Endodermal cell (in vitro differentiated cells): ENCODE results near the gene REV3L. TPM values are rescaled to one million over a fixed set of nuclear protein-coding genes. Genes with fewer than 3 reads are reported as not detected.

Experiments
- DNase-seq: peaks from one replicate; pipeline ENCODE4 v3.0.0-alpha.2; 2017
- H3K27ac ChIP-seq: 2 replicates; pipeline ENCODE4 v1.5.1; 2013; ENCODE audit warnings: mild to moderate bottlenecking, low read depth, low read length, moderate library complexity
- H3K27me3 ChIP-seq: 2 replicates; pipeline ENCODE4 v1.6.1; 2013; ENCODE audit warnings: mild to moderate bottlenecking, low read length, moderate library complexity; ENCODE audit not compliant: insufficient read depth, control insufficient read depth, poor library complexity, severe bottlenecking
- H3K36me3 ChIP-seq: 2 replicates; pipeline ENCODE4 v1.7.0; 2013; ENCODE audit warnings: mild to moderate bottlenecking, low read length, moderate library complexity; ENCODE audit not compliant: control insufficient read depth, insufficient read depth
- H3K4me1 ChIP-seq: one replicate; pipeline ENCODE4 v1.7.0; 2013; ENCODE audit warnings: low read length; ENCODE audit not compliant: control insufficient read depth, insufficient read depth
- H3K4me3 ChIP-seq: 2 replicates; pipeline ENCODE4 v1.5.1; 2013; ENCODE audit warnings: mild to moderate bottlenecking, low read length, moderate library complexity
- H3K9ac ChIP-seq: 2 replicates; pipeline ENCODE4 v1.6.1; 2013; ENCODE audit warnings: mild to moderate bottlenecking, low read length, moderate library complexity; ENCODE audit not compliant: poor library complexity, severe bottlenecking; ENCODE audit errors: extremely low read depth
- H3K9me3 ChIP-seq: 2 replicates; pipeline ENCODE4 v1.6.1; 2013; ENCODE audit warnings: mild to moderate bottlenecking, low read length, moderate library complexity; ENCODE audit not compliant: control insufficient read depth
- H3K27ac Mint-ChIP-seq: 2 replicates; pipeline ENCODE4 v1.8.0; 2020; ENCODE audit warnings: mixed read lengths
- H3K27me3 Mint-ChIP-seq: 2 replicates; pipeline ENCODE4 v1.8.0; 2021; ENCODE audit warnings: mild to moderate bottlenecking, mixed read lengths; ENCODE audit not compliant: insufficient read depth
- H3K36me3 Mint-ChIP-seq: 2 replicates; pipeline ENCODE4 v1.8.0; 2020; ENCODE audit warnings: low read depth, mixed read lengths
- H3K4me1 Mint-ChIP-seq: 2 replicates; pipeline ENCODE4 v1.8.0; 2020; ENCODE audit warnings: mixed read lengths
- H3K4me3 Mint-ChIP-seq: 2 replicates; pipeline ENCODE4 v1.8.0; 2020; ENCODE audit warnings: mild to moderate bottlenecking, moderate library complexity, mixed read lengths
- H3K9me3 Mint-ChIP-seq: 2 replicates; pipeline ENCODE4 v1.8.0; 2020; ENCODE audit warnings: mild to moderate bottlenecking, mixed read lengths
- WGBS, 2 experiments: methylation state at CpG; one replicate each; pipeline versions ENCODE4 v1.1.5 to v1.1.7; 2013; ENCODE audit warnings: missing lambda C conversion rate in 2 of 2, mixed read lengths in 1 of 2; ENCODE audit not compliant: insufficient coverage in 1 of 2, insufficient read length in 1 of 2; 5-methylcytosine and 5-hydroxymethylcytosine counted together
- total RNA-seq, 2 donors: library from RNA; stranded (reverse); fragmentation: NEBNext Ultra II Directional in 1 of 2; extraction: Animal tissue kit (Norgen Biotek cat#: 25700) in 1 of 2; gene quantifications; 2 replicates in 1 of 2; 3 replicates in 1 of 2; pipeline ENCODE4 v1.2.1, GENCODE V29; 2021
- TF ChIP-seq, protein P1 (sequence below): fragments of 200-600 bp; sonication (generic); conservative IDR thresholded peaks from 2 replicates; pipeline ENCODE4 v1.5.0; 2021; ENCODE audit warnings: antibody characterized with exemption, mild to moderate bottlenecking

REV3L gene
- total RNA-seq, 2 donors from 2014 or later: 19.2 to 28.1 TPM

DNA sequence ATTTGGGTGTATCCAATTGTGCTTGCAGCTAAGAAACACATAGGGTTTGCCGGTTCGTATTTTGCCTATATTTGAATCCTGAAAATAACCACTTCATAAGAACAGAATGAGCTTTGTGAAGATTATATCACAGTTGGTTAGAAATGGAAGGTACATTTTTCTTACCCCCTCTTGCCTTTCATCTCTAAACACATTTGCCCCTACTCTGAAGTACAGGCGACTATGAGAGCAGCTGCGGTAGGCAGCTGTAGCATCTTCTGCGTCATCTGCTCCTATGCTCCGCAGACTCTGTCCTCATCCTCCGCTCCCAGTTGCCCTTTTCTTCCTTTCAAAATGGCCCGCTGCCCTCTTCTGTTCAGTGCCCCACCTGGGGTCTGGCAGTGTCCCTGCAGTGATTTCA is 47.6 kb upstream of the REV3L start:
- Histone ChIP-seq H3K27me3 (no peaks in the 10 kb centered on the region), H3K9me3 (no peaks in the 10 kb centered on the region), H3K9ac (no peak overlapping the region), H3K27ac (no peak overlapping the region), H3K4me1 (no peaks in the 10 kb centered on the region), H3K36me3 (no peaks in the 10 kb centered on the region), H3K4me3 (no peak overlapping the region)
- Mint-ChIP-seq H3K4me1 (peaks cover 17% of the 10 kb centered on the region), H3K27ac (no peak overlapping the region), H3K9me3 (no peaks in the 10 kb centered on the region), H3K36me3 (no peaks in the 10 kb centered on the region), H3K4me3 (no peak overlapping the region), H3K27me3 (no peaks in the 10 kb centered on the region)
- no peak for DNase-seq
- 93 to 100% methylated on average over 7 to 8 of the region's 8 CpGs for WGBS, 2 experiments
- TF ChIP-seq, protein P1, sequence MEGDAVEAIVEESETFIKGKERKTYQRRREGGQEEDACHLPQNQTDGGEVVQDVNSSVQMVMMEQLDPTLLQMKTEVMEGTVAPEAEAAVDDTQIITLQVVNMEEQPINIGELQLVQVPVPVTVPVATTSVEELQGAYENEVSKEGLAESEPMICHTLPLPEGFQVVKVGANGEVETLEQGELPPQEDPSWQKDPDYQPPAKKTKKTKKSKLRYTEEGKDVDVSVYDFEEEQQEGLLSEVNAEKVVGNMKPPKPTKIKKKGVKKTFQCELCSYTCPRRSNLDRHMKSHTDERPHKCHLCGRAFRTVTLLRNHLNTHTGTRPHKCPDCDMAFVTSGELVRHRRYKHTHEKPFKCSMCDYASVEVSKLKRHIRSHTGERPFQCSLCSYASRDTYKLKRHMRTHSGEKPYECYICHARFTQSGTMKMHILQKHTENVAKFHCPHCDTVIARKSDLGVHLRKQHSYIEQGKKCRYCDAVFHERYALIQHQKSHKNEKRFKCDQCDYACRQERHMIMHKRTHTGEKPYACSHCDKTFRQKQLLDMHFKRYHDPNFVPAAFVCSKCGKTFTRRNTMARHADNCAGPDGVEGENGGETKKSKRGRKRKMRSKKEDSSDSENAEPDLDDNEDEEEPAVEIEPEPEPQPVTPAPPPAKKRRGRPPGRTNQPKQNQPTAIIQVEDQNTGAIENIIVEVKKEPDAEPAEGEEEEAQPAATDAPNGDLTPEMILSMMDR: peak; percentile 47

DNA sequence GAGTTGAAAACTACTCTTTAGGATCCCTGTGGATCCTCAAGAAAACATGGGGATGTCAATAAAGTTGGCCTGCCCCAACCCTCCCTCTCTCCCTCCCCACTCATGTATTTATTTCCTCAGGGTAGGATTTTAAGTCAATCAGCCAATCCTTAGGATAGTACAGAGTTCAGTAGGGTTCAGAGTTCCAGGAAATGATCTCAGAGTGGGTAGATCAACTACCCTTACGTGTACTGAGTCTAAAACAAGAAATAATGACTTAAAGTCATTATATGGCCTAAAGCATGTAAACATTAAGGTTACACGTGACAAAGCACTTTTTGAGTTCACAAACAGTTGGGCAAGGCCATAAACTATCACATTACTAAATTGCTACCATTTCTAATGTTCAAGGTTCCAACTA is 47.2 kb upstream of the REV3L start:
- Mint-ChIP-seq H3K4me3 (no peak overlapping the region), H3K36me3 (no peaks in the 10 kb centered on the region)
- no peaks in the 10 kb centered on the region for H3K9me3 ChIP-seq

DNA sequence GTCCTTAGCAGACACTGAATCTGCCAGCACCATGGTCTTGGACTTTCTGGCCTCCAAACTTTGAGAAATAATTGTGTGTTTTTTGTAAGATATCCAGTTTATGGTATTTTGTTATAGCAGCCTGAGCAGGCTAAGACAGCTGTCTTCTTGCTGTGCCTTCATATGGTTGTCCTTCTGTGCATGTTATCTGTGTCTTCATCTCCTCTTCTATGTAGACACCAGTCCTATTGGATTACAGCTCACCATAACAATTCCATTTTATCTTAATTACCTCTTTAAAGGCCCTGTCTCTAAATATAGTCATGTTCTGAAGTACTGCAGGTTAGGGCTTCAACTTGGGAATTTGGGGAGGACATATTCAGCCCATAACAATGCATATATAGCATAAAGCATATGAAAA is 44.3 kb upstream of the REV3L start:
- peaks cover 18% of the 10 kb centered on the region for H3K4me1 Mint-ChIP-seq
- H3K36me3 Mint-ChIP-seq: no peaks in the 10 kb centered on the region
- TF ChIP-seq, protein P1: no peak
- H3K9me3 ChIP-seq: no peaks in the 10 kb centered on the region
- no peaks in the 10 kb centered on the region for H3K27me3 Mint-ChIP-seq
- no peaks in the 10 kb centered on the region for H3K9me3 Mint-ChIP-seq
- H3K36me3 ChIP-seq: no peaks in the 10 kb centered on the region
- DNase-seq: no peak
- H3K27ac ChIP-seq: no peak overlapping the region
- H3K27ac Mint-ChIP-seq: no peak overlapping the region
- H3K27me3 ChIP-seq: no peaks in the 10 kb centered on the region
- peaks cover 4% of the 10 kb centered on the region for H3K4me1 ChIP-seq
- H3K9ac ChIP-seq: no peak overlapping the region
- H3K4me3 ChIP-seq: no peak overlapping the region
- H3K4me3 Mint-ChIP-seq: no peak overlapping the region

More for the DNA sequence above, 47.2 kb upstream of the REV3L start:
- Mint-ChIP-seq H3K9me3 (no peaks in the 10 kb centered on the region), H3K4me1 (peaks cover 17% of the 10 kb centered on the region), H3K27me3 (no peaks in the 10 kb centered on the region), H3K27ac (no peak overlapping the region)
- no peak overlapping the region for H3K9ac ChIP-seq
- TF ChIP-seq, protein P1: no peak
- H3K27me3 ChIP-seq: no peaks in the 10 kb centered on the region
- 87% methylated on average over 2 of the region's 2 CpGs; no CpG with 5 or more reads in 1 of the 2 experiments for WGBS, 2 experiments
- no peaks in the 10 kb centered on the region for H3K36me3 ChIP-seq
- H3K27ac ChIP-seq: no peak overlapping the region
- no peaks in the 10 kb centered on the region for H3K4me1 ChIP-seq
- H3K4me3 ChIP-seq: no peak overlapping the region
- DNase-seq: no peak
